HL-60 (cell line): ENCODE data around the gene LIN9.
"Not testable (repeated sequence)": the region's sequence is repeated elsewhere in the genome, so short reads cannot be mapped to it uniquely, and the experiment has no call there.

ENCODE experiments used
- DNase-seq, 2 experiments: peaks; one replicate each; pipeline ENCODE4 v3.0.0-alpha.2; 2010 to 2020; ENCODE audit warnings: low read depth in 1 of 2, low spot score in 1 of 2
- H3K27ac ChIP-seq: fragments of 250-450 bp; sonication (Bioruptor Pico); replicated peaks from 2 replicates; pipeline ENCODE4 v1.5.1; 2020; ENCODE audit warnings: mild to moderate bottlenecking, moderate library complexity
- H3K27me3 ChIP-seq: fragments of 250-450 bp; sonication (Bioruptor Pico); 2 replicates; pipeline ENCODE4 v1.5.1; 2021; ENCODE audit warnings: mild to moderate bottlenecking, moderate library complexity; ENCODE audit not compliant: insufficient read depth, poor library complexity, severe bottlenecking
- H3K4me3 ChIP-seq: replicated peaks from 2 replicates; pipeline ENCODE4 v1.5.1; 2011; ENCODE audit warnings: mild to moderate bottlenecking, control low read depth, low read length; ENCODE audit not compliant: insufficient read depth
- GABPA ChIP-seq: IDR thresholded peaks from 2 replicates; pipeline ENCODE4 v1.6.1; 2012; ENCODE audit warnings: low read depth
- POLR2AphosphoS5 ChIP-seq: IDR thresholded peaks from 2 replicates; pipeline ENCODE4 v1.6.1; 2012; ENCODE audit warnings: low read depth
- SPI1 ChIP-seq: IDR thresholded peaks from 2 replicates; pipeline ENCODE4 v1.6.1; 2012; ENCODE audit warnings: low read depth, mild to moderate bottlenecking, borderline replicate concordance
- TF ChIP-seq, protein P1 (sequence below): IDR thresholded peaks from 2 replicates; pipeline ENCODE4 v1.6.1; 2012; ENCODE audit warnings: low read depth; ENCODE audit not compliant: insufficient replicate concordance
- TF ChIP-seq, protein P2 (sequence below): IDR thresholded peaks from one replicate; pipeline ENCODE4 v1.5.1; 2011; ENCODE audit warnings: low read length, control low read depth, inconsistent platforms; ENCODE audit not compliant: insufficient read depth

Gene LIN9

DNA sequence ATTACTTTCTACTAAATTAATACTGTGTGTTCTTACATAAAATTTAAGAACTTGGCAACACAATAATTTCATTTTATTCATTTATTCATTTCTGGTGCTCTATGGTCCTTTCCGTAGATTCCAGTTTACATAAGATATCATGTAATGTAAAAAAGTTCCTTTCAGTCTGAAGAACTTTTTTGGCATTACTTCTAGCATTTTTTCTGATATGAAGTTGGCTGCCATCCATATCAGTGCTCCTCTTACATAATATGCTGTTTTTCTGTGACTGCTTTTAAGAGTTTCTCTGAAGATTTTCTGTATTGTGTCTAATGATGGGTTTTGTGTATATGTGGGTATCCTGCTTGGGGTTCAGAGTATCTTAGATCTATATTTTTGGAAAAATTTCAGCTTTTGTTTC, 34.8 kb downstream of the LIN9 start:
- Histone ChIP-seq H3K27ac (no peak overlapping the region), H3K27me3 (no peaks in the 10 kb centered on the region), H3K4me3 (no peak overlapping the region)
- TF ChIP-seq, protein P1, sequence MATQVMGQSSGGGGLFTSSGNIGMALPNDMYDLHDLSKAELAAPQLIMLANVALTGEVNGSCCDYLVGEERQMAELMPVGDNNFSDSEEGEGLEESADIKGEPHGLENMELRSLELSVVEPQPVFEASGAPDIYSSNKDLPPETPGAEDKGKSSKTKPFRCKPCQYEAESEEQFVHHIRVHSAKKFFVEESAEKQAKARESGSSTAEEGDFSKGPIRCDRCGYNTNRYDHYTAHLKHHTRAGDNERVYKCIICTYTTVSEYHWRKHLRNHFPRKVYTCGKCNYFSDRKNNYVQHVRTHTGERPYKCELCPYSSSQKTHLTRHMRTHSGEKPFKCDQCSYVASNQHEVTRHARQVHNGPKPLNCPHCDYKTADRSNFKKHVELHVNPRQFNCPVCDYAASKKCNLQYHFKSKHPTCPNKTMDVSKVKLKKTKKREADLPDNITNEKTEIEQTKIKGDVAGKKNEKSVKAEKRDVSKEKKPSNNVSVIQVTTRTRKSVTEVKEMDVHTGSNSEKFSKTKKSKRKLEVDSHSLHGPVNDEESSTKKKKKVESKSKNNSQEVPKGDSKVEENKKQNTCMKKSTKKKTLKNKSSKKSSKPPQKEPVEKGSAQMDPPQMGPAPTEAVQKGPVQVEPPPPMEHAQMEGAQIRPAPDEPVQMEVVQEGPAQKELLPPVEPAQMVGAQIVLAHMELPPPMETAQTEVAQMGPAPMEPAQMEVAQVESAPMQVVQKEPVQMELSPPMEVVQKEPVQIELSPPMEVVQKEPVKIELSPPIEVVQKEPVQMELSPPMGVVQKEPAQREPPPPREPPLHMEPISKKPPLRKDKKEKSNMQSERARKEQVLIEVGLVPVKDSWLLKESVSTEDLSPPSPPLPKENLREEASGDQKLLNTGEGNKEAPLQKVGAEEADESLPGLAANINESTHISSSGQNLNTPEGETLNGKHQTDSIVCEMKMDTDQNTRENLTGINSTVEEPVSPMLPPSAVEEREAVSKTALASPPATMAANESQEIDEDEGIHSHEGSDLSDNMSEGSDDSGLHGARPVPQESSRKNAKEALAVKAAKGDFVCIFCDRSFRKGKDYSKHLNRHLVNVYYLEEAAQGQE: no peak
- no peak for TF ChIP-seq POLR2AphosphoS5
- TF ChIP-seq, protein P2, sequence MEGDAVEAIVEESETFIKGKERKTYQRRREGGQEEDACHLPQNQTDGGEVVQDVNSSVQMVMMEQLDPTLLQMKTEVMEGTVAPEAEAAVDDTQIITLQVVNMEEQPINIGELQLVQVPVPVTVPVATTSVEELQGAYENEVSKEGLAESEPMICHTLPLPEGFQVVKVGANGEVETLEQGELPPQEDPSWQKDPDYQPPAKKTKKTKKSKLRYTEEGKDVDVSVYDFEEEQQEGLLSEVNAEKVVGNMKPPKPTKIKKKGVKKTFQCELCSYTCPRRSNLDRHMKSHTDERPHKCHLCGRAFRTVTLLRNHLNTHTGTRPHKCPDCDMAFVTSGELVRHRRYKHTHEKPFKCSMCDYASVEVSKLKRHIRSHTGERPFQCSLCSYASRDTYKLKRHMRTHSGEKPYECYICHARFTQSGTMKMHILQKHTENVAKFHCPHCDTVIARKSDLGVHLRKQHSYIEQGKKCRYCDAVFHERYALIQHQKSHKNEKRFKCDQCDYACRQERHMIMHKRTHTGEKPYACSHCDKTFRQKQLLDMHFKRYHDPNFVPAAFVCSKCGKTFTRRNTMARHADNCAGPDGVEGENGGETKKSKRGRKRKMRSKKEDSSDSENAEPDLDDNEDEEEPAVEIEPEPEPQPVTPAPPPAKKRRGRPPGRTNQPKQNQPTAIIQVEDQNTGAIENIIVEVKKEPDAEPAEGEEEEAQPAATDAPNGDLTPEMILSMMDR: no peak
- TF ChIP-seq GABPA: no peak
- no peak for TF ChIP-seq SPI1
- DNase-seq: no peak

DNA sequence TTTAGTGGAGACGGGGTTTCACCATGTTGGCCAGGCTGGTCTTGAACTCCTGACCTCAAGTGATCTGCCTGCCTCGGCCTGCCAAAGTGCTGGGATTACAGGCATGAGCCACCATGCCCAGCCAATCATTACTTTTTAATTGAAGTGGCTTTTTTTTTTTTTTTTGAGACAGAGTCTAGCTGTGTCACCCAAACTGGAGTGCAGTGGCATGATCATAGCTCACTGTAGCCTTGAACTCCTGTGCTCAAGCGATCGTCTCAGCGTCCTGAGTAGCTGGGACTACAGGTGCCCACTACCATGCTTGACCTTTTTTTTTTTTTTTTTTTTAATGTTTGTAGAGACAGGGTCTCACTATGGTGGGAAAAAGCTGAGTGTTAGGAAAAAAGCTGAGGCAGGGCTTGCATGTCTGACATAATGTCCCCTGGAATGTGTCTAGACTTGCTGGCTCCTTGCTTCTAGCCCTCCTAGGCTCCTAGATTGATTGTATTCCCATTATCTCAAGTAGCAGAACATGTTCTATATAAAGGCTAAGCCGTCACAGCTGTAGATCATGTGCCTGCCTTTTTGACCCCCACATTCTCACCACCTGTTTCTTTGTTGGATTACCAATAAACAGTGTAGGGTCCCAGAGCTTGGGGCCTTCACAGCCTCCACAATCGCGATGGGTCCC, 36.6 kb downstream of the LIN9 start:
- not testable (repeated sequence) for H3K27me3 ChIP-seq, H3K27ac ChIP-seq, H3K4me3 ChIP-seq, DNase-seq

DNA sequence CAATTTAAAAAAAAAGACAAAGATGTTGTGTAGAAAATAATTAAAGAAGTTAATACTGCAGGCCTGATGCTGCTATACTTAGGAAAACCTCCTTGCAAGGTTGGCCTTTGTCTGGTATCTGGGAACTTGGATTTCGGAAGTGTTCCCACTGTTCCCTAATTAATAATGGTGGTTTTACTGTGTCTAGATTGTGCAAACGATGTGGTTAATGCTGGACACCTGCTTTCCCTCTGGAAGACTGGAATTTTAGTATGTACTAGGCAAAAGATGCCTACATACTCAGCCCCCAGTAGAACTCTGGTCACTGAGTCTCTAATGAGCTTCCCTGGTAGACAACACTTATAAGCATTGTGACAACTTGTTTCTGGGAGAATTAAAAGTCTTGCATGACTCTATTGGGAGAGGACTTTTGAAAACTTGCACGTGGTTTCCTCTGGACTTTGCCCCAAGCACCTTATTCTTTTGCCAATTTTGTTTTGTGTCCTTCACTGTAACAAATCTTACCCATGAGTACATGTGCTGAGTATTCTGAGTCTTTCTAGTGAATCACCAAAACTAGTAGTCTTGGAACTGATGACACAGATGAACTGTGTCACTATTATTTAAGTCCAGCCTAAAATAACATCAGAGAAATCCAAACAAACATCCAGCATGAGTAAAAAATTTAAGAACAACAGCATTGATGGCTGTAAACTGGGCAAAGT, 40.4 kb downstream of the LIN9 start:
- no peak overlapping the region for H3K27ac ChIP-seq
- H3K4me3 ChIP-seq: no peak overlapping the region
- TF ChIP-seq, protein P1: no peak
- TF ChIP-seq POLR2AphosphoS5: no peak
- no peak for TF ChIP-seq SPI1
- no peaks in the 10 kb centered on the region for H3K27me3 ChIP-seq
- no peak for DNase-seq

DNA sequence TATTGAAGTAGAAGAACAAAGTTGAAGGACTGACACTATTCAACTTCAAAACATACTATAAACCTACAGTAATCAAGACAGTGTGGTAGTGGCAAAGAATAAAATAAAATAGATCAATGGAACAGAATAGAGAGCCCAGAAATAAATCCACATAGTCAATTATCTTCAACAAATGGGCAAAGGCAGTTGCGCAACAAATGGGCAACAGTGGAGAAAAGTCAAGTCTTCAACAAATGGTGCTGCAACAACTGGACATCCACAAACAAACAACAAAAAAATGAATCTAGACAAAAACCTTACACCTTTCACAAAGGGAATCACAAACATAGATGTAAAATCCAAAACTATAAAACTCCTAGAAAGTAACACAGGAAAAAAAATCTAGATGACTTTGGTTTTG, 47.1 kb downstream of the LIN9 start:
- H3K27ac ChIP-seq: no peak overlapping the region
- TF ChIP-seq, protein P2: no peak
- TF ChIP-seq POLR2AphosphoS5: no peak
- TF ChIP-seq, protein P1: no peak
- TF ChIP-seq SPI1: no peak
- TF ChIP-seq GABPA: no peak
- no peaks in the 10 kb centered on the region for H3K27me3 ChIP-seq
- H3K4me3 ChIP-seq: no peak overlapping the region
- DNase-seq: no peak
